Skin of body (tissue), 1 donor: ENCODE results near the gene PEA15. TPM values are rescaled to one million over a fixed set of nuclear protein-coding genes. Genes with fewer than 3 reads are reported as not detected.

ENCODE experiments used
- total RNA-seq: library from RNA; depleted of rRNA; stranded (reverse); fragments of >200 nt; gene quantifications from one replicate; pipeline ENCODE4 v1.2.3, GENCODE V29; 2014

The PEA15 gene
- total RNA-seq, 1 donor from 2014 or later, result 26.8 TPM

Other genes starting within 250 kb of the PEA15 start
- gene PIGM, start 173.4 kb upstream of the PEA15 start, total RNA-seq, result 3.5 TPM
- gene KCNJ10, start 135.2 kb upstream of the PEA15 start, total RNA-seq, result under 0.01 TPM
- gene KCNJ9, start 123.8 kb upstream of the PEA15 start, total RNA-seq, result not detected
- 11.9 TPM for gene IGSF8, start 106.8 kb upstream of the PEA15 start, total RNA-seq
- gene ATP1A2, start 89.6 kb upstream of the PEA15 start, total RNA-seq, result 20.7 TPM
- gene ATP1A4, start 53.8 kb upstream of the PEA15 start, total RNA-seq, result not detected
- 109 TPM for gene CASQ1, start 14.8 kb upstream of the PEA15 start, total RNA-seq
- gene DCAF8, start 57.2 kb downstream of the PEA15 start, total RNA-seq, result 94.4 TPM
- gene PEX19, start 79.7 kb downstream of the PEA15 start, total RNA-seq, result 50.1 TPM
- gene COPA, start 137.9 kb downstream of the PEA15 start, total RNA-seq, result 178 TPM
- gene NCSTN, start 138.0 kb downstream of the PEA15 start, total RNA-seq, result 46.5 TPM
- 0.20 TPM for gene NHLH1, start 161.7 kb downstream of the PEA15 start, total RNA-seq
- gene VANGL2, start 195.2 kb downstream of the PEA15 start, total RNA-seq, result 11.0 TPM